ENCODE results near the gene DGKQ.

DNA sequence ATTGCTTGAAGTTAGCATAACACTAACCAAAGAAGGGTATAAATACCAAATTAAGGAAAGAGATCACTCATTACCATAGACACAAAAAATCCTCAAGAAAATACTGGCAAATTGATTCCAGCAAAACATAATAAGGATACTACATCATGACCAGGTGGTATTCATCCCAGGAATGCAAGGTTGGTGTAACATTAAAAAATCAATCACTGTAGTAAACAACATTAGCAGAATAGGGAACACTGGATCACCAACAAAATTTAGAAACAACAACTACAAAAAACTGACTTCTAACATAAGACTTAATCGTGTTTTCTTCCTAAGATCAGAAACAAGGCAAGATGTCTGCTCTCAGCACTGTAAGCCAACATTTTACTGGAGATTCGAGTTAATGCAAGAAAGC lies 55.4 kb downstream of the DGKQ start:
- TF ChIP-seq, protein P1, sequence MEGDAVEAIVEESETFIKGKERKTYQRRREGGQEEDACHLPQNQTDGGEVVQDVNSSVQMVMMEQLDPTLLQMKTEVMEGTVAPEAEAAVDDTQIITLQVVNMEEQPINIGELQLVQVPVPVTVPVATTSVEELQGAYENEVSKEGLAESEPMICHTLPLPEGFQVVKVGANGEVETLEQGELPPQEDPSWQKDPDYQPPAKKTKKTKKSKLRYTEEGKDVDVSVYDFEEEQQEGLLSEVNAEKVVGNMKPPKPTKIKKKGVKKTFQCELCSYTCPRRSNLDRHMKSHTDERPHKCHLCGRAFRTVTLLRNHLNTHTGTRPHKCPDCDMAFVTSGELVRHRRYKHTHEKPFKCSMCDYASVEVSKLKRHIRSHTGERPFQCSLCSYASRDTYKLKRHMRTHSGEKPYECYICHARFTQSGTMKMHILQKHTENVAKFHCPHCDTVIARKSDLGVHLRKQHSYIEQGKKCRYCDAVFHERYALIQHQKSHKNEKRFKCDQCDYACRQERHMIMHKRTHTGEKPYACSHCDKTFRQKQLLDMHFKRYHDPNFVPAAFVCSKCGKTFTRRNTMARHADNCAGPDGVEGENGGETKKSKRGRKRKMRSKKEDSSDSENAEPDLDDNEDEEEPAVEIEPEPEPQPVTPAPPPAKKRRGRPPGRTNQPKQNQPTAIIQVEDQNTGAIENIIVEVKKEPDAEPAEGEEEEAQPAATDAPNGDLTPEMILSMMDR (IDR thresholded peaks at IDR 0.05) = no peak
- TF ChIP-seq EP300 (IDR thresholded peaks at IDR 0.05; ENCODE audit: low read depth) = no peak

All from transverse colon (tissue), 3 donors.